Tibial nerve (tissue), 4 donors: ENCODE results near the gene RASSF5.

Source experiments
- CTCF ChIP-seq, 5 experiments: fragments of 200-600 bp in 3 of 5; fragments of 450-650 bp in 2 of 5; sonication (generic) in 3 of 5; IDR thresholded peaks; one replicate each; pipeline ENCODE4 v1.5.1; 2016 to 2019; ENCODE audit warnings: antibody characterized with exemption in 5 of 5, mild to moderate bottlenecking in 3 of 5, moderate library complexity in 2 of 5
- EP300 ChIP-seq, 2 donors: sonication (generic); formaldehyde crosslinking; IDR thresholded peaks; one replicate each; pipeline ENCODE4 v1.6.1; 2017; ENCODE audit warnings: antibody characterized with exemption in 2 of 2, mild to moderate bottlenecking in 1 of 2
- POLR2A ChIP-seq, 2 donors: fragments of 450-650 bp; IDR thresholded peaks; one replicate each; pipeline ENCODE4 v1.6.1; 2017; ENCODE audit warnings: antibody characterized with exemption in 2 of 2, mild to moderate bottlenecking in 2 of 2, moderate library complexity in 2 of 2

GRCh38 chr1:206497363-206497762, 10.0 kb upstream of the RASSF5 start:
- TF ChIP-seq CTCF (IDR thresholded peaks at IDR 0.05): no peak
- TF ChIP-seq POLR2A (IDR thresholded peaks at IDR 0.05): no peak
- no peak for TF ChIP-seq EP300 (IDR thresholded peaks at IDR 0.05)
